ENCODE measurements around the gene C17orf78.

- TF ChIP-seq REST (IDR thresholded peaks at IDR 0.05; ENCODE audit: insufficient read depth in 1 of 2, low read depth in 2 of 2, low read length in 2 of 2) (no peak), TAF1 (IDR thresholded peaks at IDR 0.05; ENCODE audit: borderline replicate concordance, insufficient read depth, low read length) (no peak), POLR2AphosphoS5 (IDR thresholded peaks at IDR 0.05; ENCODE audit: low read depth, low read length) (no peak), FOXP2 (optimal IDR thresholded peaks at IDR 0.05; ENCODE audit: borderline replicate concordance, extremely low read depth, extremely low read length, insufficient read depth) (no peak)
These were observed 24.7 kb downstream of the C17orf78 start for GRCh38 chr17:37400505-37400904.
